Loucy (cell line): ENCODE measurements around the gene MPZL1.
"Not testable (repeated sequence)": the region's sequence is repeated elsewhere in the genome, so short reads cannot be mapped to it uniquely, and the experiment has no call there.

Experiments
- H2AFZ ChIP-seq: fragments of 200-600 bp; sonication (generic); 2 replicates; pipeline ENCODE4 v1.6.0; 2016; ENCODE audit warnings: antibody characterized with exemption, mild to moderate bottlenecking, low read length, moderate library complexity
- H3F3A ChIP-seq: fragments of 200-600 bp; 2 replicates; pipeline ENCODE4 v1.6.0; 2016; ENCODE audit warnings: antibody characterized with exemption, low read depth, mild to moderate bottlenecking
- H3K27me3 ChIP-seq: fragments of 200-600 bp; sonication (generic); 2 replicates; pipeline ENCODE4 v1.6.1; 2014; ENCODE audit warnings: low read length, mild to moderate bottlenecking; ENCODE audit not compliant: insufficient read depth, poor library complexity, severe bottlenecking
- H3K36me3 ChIP-seq: fragments of 200-600 bp; sonication (generic); 2 replicates; pipeline ENCODE4 v1.6.1; 2016; ENCODE audit warnings: low read length; ENCODE audit not compliant: insufficient read depth
- H3K4me1 ChIP-seq: fragments of 200-600 bp; sonication (generic); 2 replicates; pipeline ENCODE4 v1.5.1; 2014; ENCODE audit warnings: low read length, mild to moderate bottlenecking; ENCODE audit not compliant: insufficient read depth, poor library complexity, severe bottlenecking
- H3K4me2 ChIP-seq: fragments of 200-600 bp; sonication (generic); 2 replicates; pipeline ENCODE4 v1.6.0; 2014; ENCODE audit warnings: antibody characterized with exemption, low read length, low read depth, mild to moderate bottlenecking; ENCODE audit not compliant: poor library complexity, severe bottlenecking
- H3K4me3 ChIP-seq: fragments of 200-600 bp; sonication (generic); 2 replicates; pipeline ENCODE4 v1.5.1; 2014; ENCODE audit warnings: low read length, mild to moderate bottlenecking, mixed read lengths; ENCODE audit not compliant: poor library complexity, severe bottlenecking
- H3K79me2 ChIP-seq: fragments of 200-600 bp; sonication (generic); 2 replicates; pipeline ENCODE4 v1.6.1; 2014; ENCODE audit warnings: low read length; ENCODE audit not compliant: insufficient read depth
- H3K9ac ChIP-seq: fragments of 200-600 bp; sonication (generic); 2 replicates; pipeline ENCODE4 v1.6.0; 2014; ENCODE audit warnings: mild to moderate bottlenecking, low read depth, low read length, moderate library complexity; ENCODE audit not compliant: poor library complexity, severe bottlenecking
- H3K9me2 ChIP-seq: fragments of 200-600 bp; sonication (generic); replicated peaks from 2 replicates; pipeline ENCODE4 v1.6.1; 2016; ENCODE audit warnings: low read depth, low read length, mixed read lengths
- H3K9me3 ChIP-seq: fragments of 200-600 bp; sonication (generic); 2 replicates; pipeline ENCODE4 v1.6.1; 2014; ENCODE audit warnings: mild to moderate bottlenecking, antibody characterized with exemption, low read length, low read depth; ENCODE audit not compliant: insufficient read depth
- H4K20me1 ChIP-seq: fragments of 200-600 bp; sonication (generic); 2 replicates; pipeline ENCODE4 v1.6.0; 2014; ENCODE audit warnings: antibody characterized with exemption, low read length, mild to moderate bottlenecking; ENCODE audit not compliant: insufficient read depth, poor library complexity, severe bottlenecking
- CTCF ChIP-seq: fragments of 200-600 bp; sonication (generic); conservative IDR thresholded peaks from 2 replicates; pipeline ENCODE4 v1.5.1; 2014; ENCODE audit warnings: mild to moderate bottlenecking, antibody characterized with exemption, low read length
- EZH2phosphoT487 ChIP-seq: fragments of 200-600 bp; IDR thresholded peaks from 2 replicates; pipeline ENCODE4 v1.6.1; 2018; ENCODE audit warnings: antibody characterized with exemption, mild to moderate bottlenecking, moderate library complexity, borderline replicate concordance

The MPZL1 gene

GRCh38 chr1:167717351-167717750, 4.4 kb upstream of the MPZL1 start:
- Histone ChIP-seq H2AFZ (no peak overlapping the region), H3K4me2 (peak overlapping the region; percentile 39), H3K4me1 (peaks cover 19% of the 10 kb centered on the region), H3F3A (peaks cover 5% of the 10 kb centered on the region; the same call in 1 of the 2 replicates), H3K4me3 (no peak overlapping the region), H3K36me3 (no peaks in the 10 kb centered on the region), H3K9me2 (no peaks in the 10 kb centered on the region), H3K9ac (peak overlapping the region; percentile 98), H3K79me2 (peaks cover 6% of the 10 kb centered on the region), H3K27me3 (no peaks in the 10 kb centered on the region), H3K9me3 (no peaks in the 10 kb centered on the region), H4K20me1 (no peaks in the 10 kb centered on the region)
- TF ChIP-seq CTCF = no peak
- TF ChIP-seq EZH2phosphoT487 = no peak

GRCh38 chr1:167718914-167719691, 2.7 kb upstream of the MPZL1 start:
- Histone ChIP-seq H3K4me2 (no peak overlapping the region), H2AFZ (no peak overlapping the region), H3F3A (peaks cover 5% of the 10 kb centered on the region; the same call in 1 of the 2 replicates), H4K20me1 (peaks cover 16% of the 10 kb centered on the region), H3K4me3 (no peak overlapping the region), H3K79me2 (peaks cover 23% of the 10 kb centered on the region), H3K9me2 (no peaks in the 10 kb centered on the region), H3K9ac (no peak overlapping the region), H3K4me1 (peaks cover 29% of the 10 kb centered on the region), H3K36me3 (no peaks in the 10 kb centered on the region), H3K9me3 (no peaks in the 10 kb centered on the region), H3K27me3 (no peaks in the 10 kb centered on the region)
- TF ChIP-seq EZH2phosphoT487 = no peak
- no peak for TF ChIP-seq CTCF

- not testable (repeated sequence) for H3F3A ChIP-seq, H3K4me3 ChIP-seq, H3K9ac ChIP-seq, H3K36me3 ChIP-seq, H3K27me3 ChIP-seq, H3K9me3 ChIP-seq, H2AFZ ChIP-seq, H3K9me2 ChIP-seq, H3K4me2 ChIP-seq
- Histone ChIP-seq H4K20me1 (peaks cover 24% of the 10 kb centered on the region), H3K4me1 (peaks cover 37% of the 10 kb centered on the region), H3K79me2 (peaks cover 31% of the 10 kb centered on the region)
Observed at GRCh38 chr1:167719715-167720421, 1.9 kb upstream of the MPZL1 start.
